WI38 (cell line): ENCODE results near the gene ALDH3B1.

Experiments
- H3K4me3 ChIP-seq: 2 replicates; pipeline ENCODE4 v1.5.1; 2011; ENCODE audit warnings: low read depth, mild to moderate bottlenecking, control low read depth, low read length
- TF ChIP-seq, protein P1 (sequence below): IDR thresholded peaks from 2 replicates; pipeline ENCODE4 v1.5.1; 2012; ENCODE audit warnings: low read depth, mild to moderate bottlenecking, control low read depth, low read length

ALDH3B1 gene

DNA sequence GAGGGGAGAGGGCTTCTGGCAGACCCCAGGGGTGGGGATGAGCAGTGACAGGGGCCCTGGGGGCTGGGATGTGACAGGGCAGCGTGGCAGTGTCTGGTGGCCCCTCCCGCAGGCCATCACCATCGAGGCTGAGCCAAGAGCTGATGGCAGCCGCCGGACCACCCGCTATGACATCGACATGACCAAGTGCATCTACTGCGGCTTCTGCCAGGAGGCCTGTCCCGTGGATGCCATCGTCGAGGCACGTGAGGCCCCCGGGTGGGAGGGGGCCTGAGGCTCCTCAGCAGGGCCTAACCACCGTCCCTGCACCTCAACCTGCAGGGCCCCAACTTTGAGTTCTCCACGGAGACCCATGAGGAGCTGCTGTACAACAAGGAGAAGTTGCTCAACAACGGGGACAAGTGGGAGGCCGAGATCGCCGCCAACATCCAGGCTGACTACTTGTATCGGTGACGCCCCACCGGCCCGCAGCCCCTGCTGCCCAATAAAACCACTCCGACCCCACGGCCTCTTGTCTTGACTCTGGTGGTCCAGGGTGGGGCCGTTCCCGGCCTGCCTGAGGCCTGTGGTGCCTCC, 26.1 kb downstream of the ALDH3B1 start:
- no peak overlapping the region for H3K4me3 ChIP-seq

GRCh38 chr11:68036717-68037239, 26.7 kb downstream of the ALDH3B1 start:
- TF ChIP-seq, protein P1, sequence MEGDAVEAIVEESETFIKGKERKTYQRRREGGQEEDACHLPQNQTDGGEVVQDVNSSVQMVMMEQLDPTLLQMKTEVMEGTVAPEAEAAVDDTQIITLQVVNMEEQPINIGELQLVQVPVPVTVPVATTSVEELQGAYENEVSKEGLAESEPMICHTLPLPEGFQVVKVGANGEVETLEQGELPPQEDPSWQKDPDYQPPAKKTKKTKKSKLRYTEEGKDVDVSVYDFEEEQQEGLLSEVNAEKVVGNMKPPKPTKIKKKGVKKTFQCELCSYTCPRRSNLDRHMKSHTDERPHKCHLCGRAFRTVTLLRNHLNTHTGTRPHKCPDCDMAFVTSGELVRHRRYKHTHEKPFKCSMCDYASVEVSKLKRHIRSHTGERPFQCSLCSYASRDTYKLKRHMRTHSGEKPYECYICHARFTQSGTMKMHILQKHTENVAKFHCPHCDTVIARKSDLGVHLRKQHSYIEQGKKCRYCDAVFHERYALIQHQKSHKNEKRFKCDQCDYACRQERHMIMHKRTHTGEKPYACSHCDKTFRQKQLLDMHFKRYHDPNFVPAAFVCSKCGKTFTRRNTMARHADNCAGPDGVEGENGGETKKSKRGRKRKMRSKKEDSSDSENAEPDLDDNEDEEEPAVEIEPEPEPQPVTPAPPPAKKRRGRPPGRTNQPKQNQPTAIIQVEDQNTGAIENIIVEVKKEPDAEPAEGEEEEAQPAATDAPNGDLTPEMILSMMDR: no peak
- H3K4me3 ChIP-seq: no peak overlapping the region

More for the DNA sequence above, 26.1 kb downstream of the ALDH3B1 start:
- TF ChIP-seq, protein P1: no peak

DNA sequence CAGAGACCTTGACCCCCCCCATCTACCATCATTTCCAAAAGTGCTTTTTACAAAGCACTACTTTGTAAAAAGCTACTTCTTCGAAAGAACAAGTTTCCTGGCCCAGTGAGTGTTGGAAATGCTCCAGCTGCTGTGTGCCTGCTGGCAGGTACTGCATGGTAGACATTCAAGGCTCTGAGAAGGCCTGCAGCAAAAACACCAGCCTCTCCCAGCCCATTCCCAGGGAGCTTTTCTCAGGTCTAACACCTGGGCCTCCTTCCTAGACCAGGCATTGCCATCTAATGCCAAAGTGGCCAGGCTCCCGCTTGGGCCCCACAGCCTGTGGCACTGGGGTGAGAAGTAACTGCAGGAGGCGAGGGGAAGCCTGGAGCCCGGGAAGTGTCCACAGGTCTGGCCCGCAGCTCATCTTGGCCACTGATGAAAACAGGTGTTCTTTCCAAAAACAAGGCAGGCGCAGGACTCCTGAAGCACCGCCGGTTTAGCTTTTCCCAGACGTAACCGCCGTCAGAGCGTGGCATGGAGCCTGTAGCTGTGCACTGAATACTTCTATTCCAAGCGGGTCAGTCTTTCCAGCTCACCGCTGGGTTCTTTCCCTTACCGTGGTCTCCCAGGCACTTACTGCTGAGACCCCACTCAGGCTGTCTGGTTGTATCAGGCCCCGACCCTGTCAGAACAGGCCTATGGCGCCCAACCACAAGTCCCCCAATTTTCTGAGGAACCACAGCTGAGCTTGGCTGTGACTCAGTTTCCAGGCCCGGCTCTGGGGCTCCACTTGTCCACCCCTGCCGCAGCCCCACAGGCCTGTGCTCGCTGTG, 27.5 kb downstream of the ALDH3B1 start:
- H3K4me3 ChIP-seq: no peak overlapping the region
- TF ChIP-seq, protein P1: no peak

DNA sequence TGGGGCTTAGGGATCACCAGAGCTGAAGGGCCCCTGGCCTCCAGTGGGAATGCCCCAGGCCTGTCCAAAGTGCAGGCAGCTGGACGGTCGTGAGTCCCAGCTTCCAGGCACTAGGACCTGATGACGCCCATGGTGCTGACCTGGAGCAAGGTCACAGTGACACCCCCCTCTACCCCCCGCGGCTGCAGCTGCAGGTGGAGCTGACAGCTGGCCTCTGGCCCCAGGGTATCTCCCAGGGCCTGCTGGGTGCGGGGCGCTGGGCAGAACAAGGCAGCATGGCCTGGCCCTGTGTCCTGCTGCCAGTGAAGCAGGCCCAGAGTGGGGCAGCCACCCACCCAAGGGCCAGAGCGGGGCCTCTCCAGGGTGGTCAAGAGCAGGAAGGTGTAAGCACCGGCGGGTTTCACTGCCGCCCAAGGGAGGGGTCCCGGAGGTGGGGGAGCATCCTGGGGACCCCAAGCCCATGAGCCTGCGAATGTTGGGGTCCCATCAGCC, 28.1 kb downstream of the ALDH3B1 start:
- H3K4me3 ChIP-seq: peak overlapping the region; percentile 68
- TF ChIP-seq, protein P1: no peak

- H3K4me3 ChIP-seq: peak within 1 kb of the TSS; percentile 68
- TF ChIP-seq, protein P1: no peak
These were observed 28.8 kb downstream of the ALDH3B1 start, which contains the start of gene TCIRG1 for GRCh38 chr11:68038718-68039525. TCIRG1 (plus strand) TSS chr11:68039025; CDS start chr11:68041272, 2,247 bp downstream.

- H3K4me3 ChIP-seq: peak overlapping the region; percentile 68
- TF ChIP-seq, protein P1: no peak
These were observed 29.5 kb downstream of the ALDH3B1 start for GRCh38 chr11:68039526-68040086.
